Spleen (tissue), 11 donors: ENCODE data around the gene AGO4. TPM values are rescaled to one million over a fixed set of nuclear protein-coding genes. Genes with fewer than 3 reads are reported as not detected.
"Not testable (repeated sequence)": the region's sequence is repeated elsewhere in the genome, so short reads cannot be mapped to it uniquely, and the experiment has no call there.

Experiments used
- DNase-seq: peaks from one replicate; pipeline ENCODE4 v3.0.0-alpha.2; 2020
- H3K27ac ChIP-seq, 8 donors: fragments of 200-600 bp; sonication (generic) in 7 of 8; 1 replicate in 4 of 8; 2 replicates in 4 of 8; pipeline versions ENCODE4 v1.5.0 to v1.8.0; 2016 to 2021; ENCODE audit warnings: inconsistent platforms in 4 of 8, mild to moderate bottlenecking in 4 of 8, moderate library complexity in 1 of 8
- H3K27me3 ChIP-seq, 7 donors: fragments of 200-600 bp; sonication (generic) in 6 of 7; replicated peaks in 1 of 7; 1 replicate in 4 of 7; 2 replicates in 3 of 7; pipeline versions ENCODE4 v1.5.0 to v1.8.0; 2016 to 2021; ENCODE audit warnings: inconsistent platforms in 3 of 7, mild to moderate bottlenecking in 1 of 7
- H3K36me3 ChIP-seq, 6 donors: fragments of 200-600 bp; sonication (generic) in 5 of 6; 1 replicate in 4 of 6; 2 replicates in 2 of 6; pipeline versions ENCODE4 v1.5.0 to v1.8.0; 2016 to 2021; ENCODE audit warnings: inconsistent platforms in 2 of 6
- H3K4me1 ChIP-seq, 6 donors: fragments of 200-600 bp; sonication (generic) in 5 of 6; 1 replicate in 3 of 6; 2 replicates in 3 of 6; pipeline versions ENCODE4 v1.5.0 to v1.8.0; 2016 to 2021; ENCODE audit warnings: inconsistent platforms in 3 of 6
- H3K4me3 ChIP-seq, 8 donors: fragments of 200-600 bp; sonication (generic) in 7 of 8; 1 replicate in 4 of 8; 2 replicates in 4 of 8; pipeline versions ENCODE4 v1.5.0 to v1.8.0; 2016 to 2021; ENCODE audit warnings: inconsistent platforms in 4 of 8, mild to moderate bottlenecking in 4 of 8, moderate library complexity in 2 of 8
- H3K9me3 ChIP-seq, 8 donors: fragments of 200-600 bp; sonication (generic) in 7 of 8; 1 replicate in 4 of 8; 2 replicates in 4 of 8; pipeline versions ENCODE4 v1.5.0 to v1.8.0; 2016 to 2021; ENCODE audit warnings: inconsistent platforms in 4 of 8
- CTCF ChIP-seq, 11 experiments: fragments of 200-600 bp in 7 of 11; fragments of 450-650 bp in 4 of 11; sonication (generic) in 4 of 11; IDR thresholded peaks in 8 of 11; conservative IDR thresholded peaks in 3 of 11; 1 replicate in 7 of 11; 2 replicates in 4 of 11; pipeline versions ENCODE4 v1.4.0 to v1.8.0; 2016 to 2021; ENCODE audit warnings: antibody characterized with exemption in 11 of 11, inconsistent platforms in 4 of 11, mild to moderate bottlenecking in 1 of 11
- POLR2A ChIP-seq, 3 donors: fragments of 450-650 bp; IDR thresholded peaks; one replicate each; pipeline ENCODE4 v1.5.1; 2017; ENCODE audit warnings: antibody characterized with exemption in 3 of 3, mild to moderate bottlenecking in 1 of 3
- POLR2AphosphoS5 ChIP-seq, 3 donors: sonication (generic); formaldehyde crosslinking; IDR thresholded peaks; one replicate each; pipeline ENCODE4 v1.5.1; 2017; ENCODE audit warnings: antibody characterized with exemption in 3 of 3
- WGBS, 5 donors: extraction: QIAGEN DNeasy Blood & Tissue Kit in 3 of 5; methylation state at CpG; one replicate each; pipeline versions ENCODE4 v1.1.5 to v1.1.7; 2013 to 2018; 5-methylcytosine and 5-hydroxymethylcytosine counted together
- intact Hi-C: fragments of 100-400 bp; cut with DNase I; formaldehyde crosslinking; loops from one replicate; pipeline ENCODE4 v1.15.0; 2023; ENCODE audit warnings: low total_unique reads
- polyA plus RNA-seq, 3 donors: library from polyadenylated mRNA; stranded (reverse); fragments of 200-250 nt; gene quantifications; one replicate each; pipeline ENCODE4 v1.2.1, GENCODE V29; 2013
- total RNA-seq, 7 donors: library from RNA; depleted of rRNA in 3 of 7; stranded (reverse); fragments of >200 nt in 3 of 7; fragmentation: NEBNext Ultra II Directional in 4 of 7; extraction: Animal tissue kit (Norgen Biotek cat#: 25700) in 4 of 7; gene quantifications; one replicate each; pipeline versions ENCODE4 v1.1.0 to v1.2.1, GENCODE V29; 2016 to 2021
- donor health status: healthy with polysubstance abuse.
- donor health status: DM: no; HTN: no; CAD: no; lungs with moderate emphysema.
- donor health status: DM: no; HTN: no; CAD: no.
- donor health status: Bipolar disorder and iron deficiency.
- donor health status: healthy.
- donor health status: DM: no; HTN: no; CAD: no.
- donor health status: DM: yes; HTN: yes; CAD: no.

Gene AGO4
- total and polyA plus RNA-seq, 10 donors: 6.4 to 73.3 (median 31.7) TPM

- TF ChIP-seq POLR2AphosphoS5 (IDR thresholded peaks at IDR 0.05) (no peak), POLR2A (IDR thresholded peaks at IDR 0.05) (no peak), CTCF (IDR thresholded peaks at IDR 0.05 in 8 of 11, conservative IDR thresholded peaks at IDR 0.05 in 3 of 11) (no peak)
- Histone ChIP-seq H3K27ac (peak overlapping the region; percentile 77 to 93 (median 89)), H3K9me3 (no peaks in the 10 kb centered on the region), H3K36me3 (no peaks in the 10 kb centered on the region), H3K27me3 (no peaks in the 10 kb centered on the region), H3K4me1 (peaks cover 0 to 24% (median 10%) of the 10 kb centered on the region in 6 donors), H3K4me3 (peak overlapping the region; percentile 98 to 100 (median 99))
- intact Hi-C loops: no loop called here
- WGBS, 5 donors: 41 to 55% (median 48%) methylated on average over 19 of the region's 19 CpGs
- no peak for DNase-seq
Observed at GRCh38 chr1:35768350-35769187, 39.2 kb upstream of the AGO4 start.

- Histone ChIP-seq H3K4me3 (peak overlapping the region; percentile 98 to 100 (median 99)), H3K9me3 (no peaks in the 10 kb centered on the region), H3K27me3 (no peaks in the 10 kb centered on the region), H3K36me3 (no peaks in the 10 kb centered on the region), H3K27ac (peak overlapping the region; percentile 77 to 93 (median 89)), H3K4me1 (peaks cover 0 to 28% (median 10%) of the 10 kb centered on the region in 6 donors)
- intact Hi-C loops: no loop called here
- peak; percentile 89 to 93 (median 91) for TF ChIP-seq POLR2AphosphoS5 (IDR thresholded peaks at IDR 0.05)
- peak in 6 of 11 experiments; percentile 14 to 45 (median 28) for TF ChIP-seq CTCF (IDR thresholded peaks at IDR 0.05 in 8 of 11, conservative IDR thresholded peaks at IDR 0.05 in 3 of 11)
- TF ChIP-seq POLR2A (IDR thresholded peaks at IDR 0.05): peak in 1 of 3 donors; percentile 71
- WGBS, 5 donors: 0 to 1% (median 0%) methylated on average over 33 to 58 of the region's 58 CpGs
- peak; percentile 97 for DNase-seq
Observed at GRCh38 chr1:35769188-35769758, 38.5 kb upstream of the AGO4 start.

- no peaks in the 10 kb centered on the region for H3K9me3 ChIP-seq
- no peak overlapping the region for H3K27ac ChIP-seq
- H3K4me3 ChIP-seq: no peak overlapping the region
- DNase-seq: no peak
- H3K36me3 ChIP-seq: no peaks in the 10 kb centered on the region
- peaks cover 3 to 30% (median 11%) of the 10 kb centered on the region in 6 donors for H3K4me1 ChIP-seq
- intact Hi-C loops: loop anchor here (5.0 to 10.0 kb wide), 2 partner anchors 206 to 329 kb away; no protein-coding TSS in a partner anchor
- no peaks in the 10 kb centered on the region for H3K27me3 ChIP-seq
- TF ChIP-seq POLR2A (IDR thresholded peaks at IDR 0.05) (no peak), CTCF (IDR thresholded peaks at IDR 0.05 in 8 of 11, conservative IDR thresholded peaks at IDR 0.05 in 3 of 11) (no peak), POLR2AphosphoS5 (IDR thresholded peaks at IDR 0.05) (no peak)
Observed at GRCh38 chr1:35773711-35774110, 34.1 kb upstream of the AGO4 start.

- 85 to 90% (median 88%) methylated on average over 6 of the region's 6 CpGs for WGBS, 5 donors
- intact Hi-C loops: loop anchor here (10.0 kb wide), 1 partner anchor 331 kb away; no protein-coding TSS in a partner anchor
- H3K36me3 ChIP-seq, H3K27ac ChIP-seq, H3K27me3 ChIP-seq, H3K4me3 ChIP-seq, H3K9me3 ChIP-seq, DNase-seq: not testable (repeated sequence)
- H3K4me1 ChIP-seq: peaks cover 3 to 26% (median 6%) of the 10 kb centered on the region in 6 donors
Observed at GRCh38 chr1:35776172-35776571, 31.6 kb upstream of the AGO4 start.
